GM12878 (cell line): Measurements from ENCODE around the gene SOS1.

ENCODE experiments used
- ATF7 ChIP-seq: fragments of 450-650 bp; IDR thresholded peaks from 2 replicates; pipeline ENCODE4 v1.6.1; 2016; ENCODE audit warnings: low read depth, mild to moderate bottlenecking
- GABPA ChIP-seq: IDR thresholded peaks from 2 replicates; pipeline ENCODE4 v1.6.1; 2014; ENCODE audit warnings: antibody characterized with exemption, low read depth, mild to moderate bottlenecking, inconsistent platforms
- JUND ChIP-seq: IDR thresholded peaks from 2 replicates; pipeline ENCODE4 v1.6.1; 2012; ENCODE audit warnings: low read depth, mild to moderate bottlenecking, low read length, improper control_type of control experiment, moderate library complexity
- NBN ChIP-seq: fragments of 450-650 bp; IDR thresholded peaks from 2 replicates; pipeline ENCODE4 v1.6.1; 2016
- NKRF ChIP-seq: fragments of 450-650 bp; conservative IDR thresholded peaks from 2 replicates; pipeline ENCODE4 v1.6.1; 2017; ENCODE audit warnings: mild to moderate bottlenecking, moderate library complexity
- ZBTB33 ChIP-seq: fragments of 450-650 bp; IDR thresholded peaks from 2 replicates; pipeline ENCODE4 v1.6.1; 2017; ENCODE audit warnings: mild to moderate bottlenecking
- ZNF274 ChIP-seq: IDR thresholded peaks from one replicate; pipeline ENCODE4 v1.8.0; 2011; ENCODE audit not compliant: insufficient read length, insufficient read depth
- TF ChIP-seq, protein P1 (sequence below), 3 experiments: IDR thresholded peaks in 2 of 3; conservative IDR thresholded peaks in 1 of 3; 2 replicates each; pipeline ENCODE4 v1.5.1; 2011; ENCODE audit warnings: low read depth in 3 of 3, low read length in 3 of 3, mild to moderate bottlenecking in 3 of 3, control low read depth in 2 of 3, moderate library complexity in 2 of 3, inconsistent platforms in 1 of 3, mixed read lengths in 1 of 3; ENCODE audit not compliant: control insufficient read depth in 2 of 3, insufficient read depth in 1 of 3; ENCODE audit errors: extremely low read depth in 1 of 3

DNA sequence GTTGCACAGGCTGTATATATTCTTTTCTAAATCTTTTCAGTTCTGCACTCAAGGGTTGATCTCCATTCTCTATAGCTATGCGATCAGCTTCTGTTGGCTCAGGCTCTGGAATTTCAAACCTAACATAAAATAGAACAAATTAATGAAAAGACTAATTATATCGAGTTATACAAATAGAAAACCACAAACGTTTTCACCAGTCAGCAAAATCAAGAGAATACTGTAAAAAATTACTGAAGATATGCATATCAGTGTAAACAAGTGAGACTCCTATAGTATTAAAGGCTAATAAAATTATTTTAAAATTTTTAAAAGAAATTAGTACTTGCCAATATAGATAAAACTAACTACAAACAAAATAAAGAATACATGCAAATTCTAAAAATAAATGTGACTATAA, 107.0 kb downstream of the SOS1 start:
- TF ChIP-seq, protein P1, sequence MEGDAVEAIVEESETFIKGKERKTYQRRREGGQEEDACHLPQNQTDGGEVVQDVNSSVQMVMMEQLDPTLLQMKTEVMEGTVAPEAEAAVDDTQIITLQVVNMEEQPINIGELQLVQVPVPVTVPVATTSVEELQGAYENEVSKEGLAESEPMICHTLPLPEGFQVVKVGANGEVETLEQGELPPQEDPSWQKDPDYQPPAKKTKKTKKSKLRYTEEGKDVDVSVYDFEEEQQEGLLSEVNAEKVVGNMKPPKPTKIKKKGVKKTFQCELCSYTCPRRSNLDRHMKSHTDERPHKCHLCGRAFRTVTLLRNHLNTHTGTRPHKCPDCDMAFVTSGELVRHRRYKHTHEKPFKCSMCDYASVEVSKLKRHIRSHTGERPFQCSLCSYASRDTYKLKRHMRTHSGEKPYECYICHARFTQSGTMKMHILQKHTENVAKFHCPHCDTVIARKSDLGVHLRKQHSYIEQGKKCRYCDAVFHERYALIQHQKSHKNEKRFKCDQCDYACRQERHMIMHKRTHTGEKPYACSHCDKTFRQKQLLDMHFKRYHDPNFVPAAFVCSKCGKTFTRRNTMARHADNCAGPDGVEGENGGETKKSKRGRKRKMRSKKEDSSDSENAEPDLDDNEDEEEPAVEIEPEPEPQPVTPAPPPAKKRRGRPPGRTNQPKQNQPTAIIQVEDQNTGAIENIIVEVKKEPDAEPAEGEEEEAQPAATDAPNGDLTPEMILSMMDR (IDR thresholded peaks at IDR 0.05 in 2 of 3, conservative IDR thresholded peaks at IDR 0.05 in 1 of 3; ENCODE audit: control insufficient read depth in 2 of 3, extremely low read depth in 1 of 3, insufficient read depth in 1 of 3, low read depth in 3 of 3, low read length in 3 of 3): no peak
- TF ChIP-seq GABPA: no peak
- TF ChIP-seq ZBTB33: no peak
- TF ChIP-seq ZNF274: no peak
- no peak for TF ChIP-seq ATF7
- no peak for TF ChIP-seq JUND
- no peak for TF ChIP-seq NKRF
- TF ChIP-seq NBN: no peak
